HG02610 (cell line): ENCODE data around the gene MNAT1.

Source experiments
- ATAC-seq: cut with Tn5 transposase; IDR thresholded peaks from one replicate; pipeline ENCODE4 v1.9.1; 2021; ENCODE audit warnings: mild to moderate bottlenecking, moderate library complexity; ENCODE audit not compliant: unreplicated experiment

The MNAT1 gene

DNA sequence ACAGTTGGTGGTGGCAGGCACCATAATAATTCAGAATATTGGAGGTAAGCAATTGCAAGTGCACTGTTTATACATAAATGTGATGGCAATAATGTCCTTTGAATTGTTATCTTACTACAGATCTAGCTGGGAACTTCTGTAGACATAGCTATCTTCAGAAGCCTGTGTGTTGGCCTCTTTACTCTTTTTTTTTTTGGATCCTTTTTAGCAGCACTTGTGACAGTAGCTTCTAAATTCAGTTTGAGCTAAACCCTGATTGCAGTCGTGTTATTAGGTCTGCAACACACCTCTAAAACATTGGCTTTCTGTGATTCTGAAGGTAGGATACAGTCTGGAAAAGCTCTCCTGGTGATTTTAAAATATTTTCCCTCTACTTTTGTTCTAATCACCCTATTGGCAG is 285.0 kb downstream of the MNAT1 start:
- no peak for ATAC-seq
